ENCODE measurements around the gene FBXO17.
"Not testable (repeated sequence)": the region's sequence is repeated elsewhere in the genome, so short reads cannot be mapped to it uniquely, and the experiment has no call there.

FBXO17 gene

DNA sequence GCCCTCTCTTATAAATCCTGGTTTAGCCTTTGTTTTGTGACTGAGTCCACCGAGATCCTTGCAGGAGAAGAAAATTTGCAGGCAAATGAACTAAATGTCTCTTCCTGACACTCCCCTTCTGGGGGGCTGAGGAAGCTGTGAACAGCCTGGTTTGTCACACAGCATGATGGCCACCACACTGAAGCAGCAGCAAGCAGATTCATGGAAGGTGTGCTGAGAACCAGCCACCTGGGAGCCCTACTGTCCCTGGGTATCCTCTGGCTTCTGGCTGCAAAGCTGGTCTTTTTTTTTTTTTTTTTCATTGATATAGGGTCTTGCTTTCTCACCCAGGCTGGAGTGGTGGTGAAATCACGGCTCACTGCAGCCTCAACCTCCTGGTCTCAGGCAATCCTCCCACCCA is 33.6 kb downstream of the FBXO17 start:
- DNase-seq = no peak

GRCh38 chr19:38941466-38941865 is 34.1 kb downstream of the FBXO17 start:
- not testable (repeated sequence) for DNase-seq

DNA sequence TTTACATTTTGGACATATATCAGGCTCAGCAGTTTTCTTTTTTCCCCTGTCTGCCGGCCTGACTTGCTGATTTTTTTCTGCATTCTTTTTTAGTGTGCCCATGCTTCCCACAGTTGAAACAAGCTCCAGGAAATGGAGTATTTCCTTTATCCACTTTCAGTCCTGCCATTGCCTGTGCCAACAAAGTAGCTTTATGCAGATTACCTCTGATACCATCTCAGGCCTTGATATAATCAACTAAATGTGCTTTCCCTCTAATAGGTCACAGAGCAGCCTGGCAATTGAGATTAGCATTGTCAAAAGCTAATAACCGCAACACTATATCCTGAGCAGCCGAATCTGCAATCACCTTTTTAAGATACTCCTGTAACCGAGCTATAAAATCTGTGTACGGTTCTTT is 35.6 kb downstream of the FBXO17 start:
- no peak for DNase-seq

DNA sequence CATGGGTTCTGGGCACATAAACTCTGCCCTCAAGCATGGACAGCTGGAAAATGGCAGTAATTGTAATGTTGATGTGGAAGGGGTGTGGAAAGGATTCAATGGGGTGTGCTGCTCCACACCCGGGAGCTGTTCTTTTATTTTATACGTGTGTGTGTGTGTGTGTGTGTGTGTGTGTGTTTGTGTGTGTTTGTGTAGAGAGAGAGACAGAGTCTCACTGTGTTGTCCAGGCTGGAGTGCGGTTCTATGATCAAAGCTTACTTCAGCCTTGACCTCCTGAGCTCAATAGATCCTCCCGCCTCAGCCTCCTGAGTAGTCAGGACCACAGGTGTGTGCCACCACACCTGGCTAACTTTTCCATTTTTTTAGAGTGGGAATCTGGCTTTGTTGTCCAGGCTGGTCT is 42.0 kb downstream of the FBXO17 start:
- no peak for DNase-seq

GRCh38 chr19:38932425-38933179 is 42.9 kb downstream of the FBXO17 start:
- DNase-seq = peak; percentile 18

DNA sequence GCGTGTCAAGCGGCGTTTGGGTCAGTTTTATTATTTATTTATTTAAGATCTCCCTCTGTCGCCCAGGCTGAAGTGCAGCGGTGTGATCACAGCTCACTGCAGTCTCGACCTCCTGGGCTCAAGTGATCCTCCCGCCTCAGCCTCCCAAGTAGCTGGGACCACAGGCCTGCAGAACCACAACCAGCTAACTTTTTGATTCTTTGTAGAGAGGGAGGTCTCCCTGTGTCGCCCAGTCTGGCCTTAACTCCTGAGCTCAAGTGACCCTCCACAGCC is 44.1 kb downstream of the FBXO17 start:
- DNase-seq = no peak

GRCh38 chr19:38930776-38931520 is 44.6 kb downstream of the FBXO17 start, which contains the start of gene MRPS12:
Gene MRPS12 (plus strand): TSS chr19:38930944. CDS start chr19:38931295, 351 bp downstream.
- DNase-seq = peak; percentile 98

GRCh38 chr19:38929929-38930775 is 45.4 kb downstream of the FBXO17 start, which contains the start of gene SARS2:
Gene SARS2 (minus strand): TSS chr19:38930763. CDS start chr19:38930736, 27 bp downstream.
- peak; percentile 89 for DNase-seq

- no peak for DNase-seq
These were observed 47.0 kb downstream of the FBXO17 start for GRCh38 chr19:38928391-38929001.

GRCh38 chr19:38924388-38924787 is 51.2 kb downstream of the FBXO17 start:
- DNase-seq = no peak

DNA sequence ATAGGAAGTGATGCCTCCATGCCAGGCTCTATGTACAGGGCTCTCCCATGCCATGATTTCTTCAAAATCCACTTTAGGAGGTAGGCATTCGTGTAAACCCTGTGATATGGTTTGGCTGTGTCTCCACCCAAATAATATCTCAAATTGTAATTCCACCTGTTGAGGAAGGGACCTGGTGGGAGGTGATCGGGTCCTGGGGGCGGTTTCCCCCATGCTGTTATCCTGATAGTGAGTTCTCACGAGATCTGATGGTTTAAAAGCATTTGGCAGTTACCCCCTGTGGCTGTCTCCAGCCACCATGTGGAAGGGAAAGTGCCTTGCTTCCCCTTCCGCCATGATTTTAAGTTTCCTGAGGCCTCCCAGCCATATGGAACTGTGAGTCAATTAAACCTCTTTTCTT is 53.1 kb downstream of the FBXO17 start:
- no peak for DNase-seq

GRCh38 chr19:38921420-38922274 is 53.9 kb downstream of the FBXO17 start:
- no peak for DNase-seq

- DNase-seq = no peak
These were observed 54.7 kb downstream of the FBXO17 start for GRCh38 chr19:38920602-38921419.

GRCh38 chr19:38919837-38920601 is 55.5 kb downstream of the FBXO17 start:
- no peak for DNase-seq

DNA sequence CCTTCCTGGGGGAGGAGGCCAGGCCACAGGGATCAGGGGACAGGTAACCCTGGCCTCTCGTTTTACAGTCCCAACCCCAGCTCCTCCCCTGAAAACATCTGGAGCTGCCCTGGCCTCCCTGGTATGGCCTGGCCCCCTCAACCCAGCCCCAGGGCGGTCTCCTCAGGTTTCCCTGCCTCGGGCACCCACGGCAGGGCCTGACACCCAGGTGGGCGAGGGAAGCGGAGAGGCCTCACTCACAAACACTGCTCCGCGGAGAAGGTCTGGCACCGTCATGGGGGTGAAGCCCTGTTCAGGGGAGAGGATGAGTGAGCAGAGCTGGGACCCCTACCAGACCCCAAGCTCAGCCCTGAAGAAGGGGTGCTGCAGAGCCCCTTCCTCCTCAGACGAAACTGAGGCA is 57.0 kb downstream of the FBXO17 start:
- DNase-seq = no peak

- peak; percentile 2 for DNase-seq
These were observed 57.5 kb downstream of the FBXO17 start for GRCh38 chr19:38917921-38918491.

GRCh38 chr19:38917516-38917915 is 58.0 kb downstream of the FBXO17 start:
- no peak for DNase-seq

DNA sequence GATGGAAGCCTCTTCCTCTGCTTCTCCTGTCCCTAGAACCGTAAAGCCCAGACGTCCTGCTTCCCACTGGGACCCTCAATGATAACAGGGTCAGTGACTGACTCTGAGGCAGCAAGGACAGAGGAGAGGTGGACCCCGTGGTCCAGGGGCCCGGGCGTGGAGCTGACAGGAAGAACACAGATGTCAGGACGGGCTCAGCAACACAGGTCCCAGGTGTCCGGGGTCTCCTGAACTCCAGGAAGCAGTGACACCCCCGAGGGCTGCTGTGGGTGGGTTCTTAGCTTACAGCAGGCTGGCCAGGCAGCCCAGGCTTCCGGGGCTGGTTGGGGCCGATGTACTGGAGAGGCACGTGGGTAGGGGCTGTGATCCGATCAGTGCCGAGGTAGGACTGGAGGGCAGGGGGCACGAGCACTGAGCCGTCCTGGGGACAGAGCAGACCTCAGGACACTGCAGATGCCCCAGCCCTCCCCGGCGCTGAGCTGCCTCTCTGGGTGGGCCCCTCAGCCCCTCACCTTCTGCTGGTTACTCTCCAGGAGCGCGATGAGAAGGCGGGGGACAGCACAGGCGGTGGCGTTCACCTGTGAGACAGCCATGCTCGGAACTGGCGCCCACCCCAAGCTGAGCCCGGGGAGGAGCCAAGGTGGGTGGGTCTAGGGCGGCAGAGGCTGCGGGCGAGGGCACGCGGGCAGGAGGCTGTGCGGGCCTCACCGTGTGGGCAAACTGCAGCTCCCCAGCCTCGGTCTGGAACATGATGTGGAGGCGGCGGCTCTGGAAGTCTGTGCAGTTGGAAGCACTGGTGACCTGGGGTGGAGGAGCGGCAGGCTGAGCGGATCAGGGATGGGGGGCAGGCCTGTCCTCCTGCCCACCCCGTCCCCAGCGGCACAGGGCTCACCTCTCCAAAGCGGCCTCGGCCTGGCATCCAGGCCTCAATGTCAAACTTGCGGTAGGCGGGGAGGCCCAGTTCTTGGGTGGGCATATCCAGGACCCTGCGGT is 59.9 kb downstream of the FBXO17 start:
- no peak for DNase-seq

- no peak for DNase-seq
These were observed 61.6 kb downstream of the FBXO17 start for GRCh38 chr19:38913958-38914357.
